Mucosa of rectum (tissue), 2 donors: ENCODE results near the gene AVEN.
A peak's percentile ranks its signal among the peaks of the same experiment; 100 is the strongest.

ENCODE experiments used
- H3K27ac ChIP-seq, 2 donors: one replicate each; pipeline ENCODE4 v1.7.0; 2013; ENCODE audit warnings: inconsistent platforms in 2 of 2, low read depth in 2 of 2, low read length in 2 of 2
- H3K27me3 ChIP-seq, 2 donors: one replicate each; pipeline ENCODE4 v1.7.0; 2013; ENCODE audit warnings: low read length in 2 of 2; ENCODE audit not compliant: control insufficient read depth in 2 of 2, insufficient read depth in 2 of 2
- H3K36me3 ChIP-seq, 2 donors: one replicate each; pipeline ENCODE4 v1.7.0; 2013; ENCODE audit warnings: low read length in 2 of 2; ENCODE audit not compliant: control insufficient read depth in 2 of 2, insufficient read depth in 2 of 2
- H3K4me1 ChIP-seq, 2 donors: one replicate each; pipeline ENCODE4 v1.7.0; 2013; ENCODE audit warnings: low read length in 2 of 2, mild to moderate bottlenecking in 1 of 2; ENCODE audit not compliant: control insufficient read depth in 2 of 2, insufficient read depth in 2 of 2
- H3K4me3 ChIP-seq, 2 donors: one replicate each; pipeline ENCODE4 v1.7.0; 2013; ENCODE audit warnings: low read length in 2 of 2
- H3K9ac ChIP-seq, 2 donors: one replicate each; pipeline ENCODE4 v1.7.0; 2013; ENCODE audit warnings: low read length in 2 of 2, low read depth in 1 of 2, mild to moderate bottlenecking in 1 of 2
- H3K9me3 ChIP-seq, 2 donors: one replicate each; pipeline ENCODE4 v1.7.0; 2013; ENCODE audit warnings: low read length in 2 of 2; ENCODE audit not compliant: control insufficient read depth in 2 of 2
- donor health status: healthy.
- donor health status: Normal muscosa, but diverticular disease.

The AVEN gene

GRCh38 chr15:34038871-34039789 is at the start of gene AVEN:
Gene AVEN, minus strand, starts transcription at chr15:34039204. Its CDS starts 158 bp downstream, at chr15:34039046.
- no peaks in the 10 kb centered on the region for H3K27me3 ChIP-seq
- H3K9ac ChIP-seq: peak within 1 kb of the TSS; percentile 78 to 84
- peaks cover 9 to 11% of the 10 kb centered on the region in 2 donors for H3K4me1 ChIP-seq
- no peaks in the 10 kb centered on the region for H3K9me3 ChIP-seq
- peak within 1 kb of the TSS; percentile 82 to 88 for H3K4me3 ChIP-seq
- H3K27ac ChIP-seq: peak within 1 kb of the TSS; percentile 85 to 86
- no peaks in the 10 kb centered on the region for H3K36me3 ChIP-seq

GRCh38 chr15:34085746-34086145 is 46.7 kb upstream of the AVEN start:
- Histone ChIP-seq H3K9ac (no peak overlapping the region), H3K27me3 (no peaks in the 10 kb centered on the region), H3K9me3 (no peaks in the 10 kb centered on the region), H3K27ac (no peak overlapping the region), H3K4me3 (no peak overlapping the region), H3K36me3 (peaks cover 14 to 34% of the 10 kb centered on the region in 2 donors), H3K4me1 (peaks cover 0 to 3% of the 10 kb centered on the region in 2 donors)

GRCh38 chr15:34084086-34084485 is 45.1 kb upstream of the AVEN start:
- no peak overlapping the region for H3K27ac ChIP-seq
- peaks cover 11 to 27% of the 10 kb centered on the region in 2 donors for H3K36me3 ChIP-seq

GRCh38 chr15:34079904-34080303 is 40.9 kb upstream of the AVEN start:
- H3K27me3 ChIP-seq: no peaks in the 10 kb centered on the region
- H3K27ac ChIP-seq: peak overlapping the region; percentile 35 to 42
- no peaks in the 10 kb centered on the region for H3K9me3 ChIP-seq
- H3K36me3 ChIP-seq: peaks cover 0 to 6% of the 10 kb centered on the region in 2 donors
- H3K9ac ChIP-seq: peak overlapping the region in 1 of 2 donors; percentile 10
- peaks cover 0 to 7% of the 10 kb centered on the region in 2 donors for H3K4me1 ChIP-seq
- H3K4me3 ChIP-seq: no peak overlapping the region

More at GRCh38 chr15:34084086-34084485, 45.1 kb upstream of the AVEN start:
- H3K4me1 ChIP-seq: peaks cover 0 to 7% of the 10 kb centered on the region in 2 donors
- no peak overlapping the region for H3K4me3 ChIP-seq
- H3K27me3 ChIP-seq: no peaks in the 10 kb centered on the region
- H3K9ac ChIP-seq: no peak overlapping the region
- H3K9me3 ChIP-seq: no peaks in the 10 kb centered on the region

GRCh38 chr15:34078900-34079299 is 39.9 kb upstream of the AVEN start:
- H3K27me3 ChIP-seq: no peaks in the 10 kb centered on the region
- no peak overlapping the region for H3K27ac ChIP-seq
- H3K9ac ChIP-seq: no peak overlapping the region
- H3K9me3 ChIP-seq: no peaks in the 10 kb centered on the region
- H3K4me1 ChIP-seq: peaks cover 0 to 4% of the 10 kb centered on the region in 2 donors
- no peak overlapping the region for H3K4me3 ChIP-seq
- peaks cover 0 to under 1% of the 10 kb centered on the region in 2 donors for H3K36me3 ChIP-seq

- Histone ChIP-seq H3K4me1 (peaks cover 0 to 4% of the 10 kb centered on the region in 2 donors), H3K9me3 (no peaks in the 10 kb centered on the region), H3K27me3 (no peaks in the 10 kb centered on the region), H3K27ac (no peak overlapping the region), H3K36me3 (no peaks in the 10 kb centered on the region), H3K9ac (no peak overlapping the region), H3K4me3 (no peak overlapping the region)
Observed at GRCh38 chr15:34076785-34077184, 37.8 kb upstream of the AVEN start.

- H3K27me3 ChIP-seq: no peaks in the 10 kb centered on the region
- no peaks in the 10 kb centered on the region for H3K36me3 ChIP-seq
- H3K9me3 ChIP-seq: no peaks in the 10 kb centered on the region
- H3K4me1 ChIP-seq: no peaks in the 10 kb centered on the region
- H3K27ac ChIP-seq: no peak overlapping the region
- H3K4me3 ChIP-seq: no peak overlapping the region
- H3K9ac ChIP-seq: no peak overlapping the region
Observed at GRCh38 chr15:34070003-34070402, 31.0 kb upstream of the AVEN start.

GRCh38 chr15:34065941-34066340 is 26.9 kb upstream of the AVEN start:
- Histone ChIP-seq H3K27me3 (no peaks in the 10 kb centered on the region), H3K4me1 (peaks cover 0 to 2% of the 10 kb centered on the region in 2 donors)

GRCh38 chr15:34065261-34065660 is 26.3 kb upstream of the AVEN start:
- Histone ChIP-seq H3K9me3 (no peaks in the 10 kb centered on the region), H3K4me3 (no peak overlapping the region), H3K36me3 (no peaks in the 10 kb centered on the region), H3K9ac (no peak overlapping the region), H3K27ac (no peak overlapping the region), H3K27me3 (no peaks in the 10 kb centered on the region), H3K4me1 (peaks cover 0 to 2% of the 10 kb centered on the region in 2 donors)

More at GRCh38 chr15:34065941-34066340, 26.9 kb upstream of the AVEN start:
- H3K27ac ChIP-seq: no peak overlapping the region
- H3K36me3 ChIP-seq: no peaks in the 10 kb centered on the region
- H3K9ac ChIP-seq: no peak overlapping the region
- H3K4me3 ChIP-seq: no peak overlapping the region
- no peaks in the 10 kb centered on the region for H3K9me3 ChIP-seq

- Histone ChIP-seq H3K36me3 (no peaks in the 10 kb centered on the region), H3K27me3 (no peaks in the 10 kb centered on the region), H3K4me3 (no peak overlapping the region), H3K27ac (no peak overlapping the region), H3K4me1 (peaks cover 0 to 2% of the 10 kb centered on the region in 2 donors), H3K9me3 (no peaks in the 10 kb centered on the region), H3K9ac (no peak overlapping the region)
Observed at GRCh38 chr15:34064438-34064837, 25.4 kb upstream of the AVEN start.
